ENCODE measurements around the gene DEFB124.

- TF ChIP-seq EZH2 (IDR thresholded peaks at IDR 0.05; ENCODE audit: insufficient read depth, poor library complexity, severe bottlenecking) (no peak), EZH2phosphoT487 (IDR thresholded peaks at IDR 0.05; ENCODE audit: insufficient read depth, low read depth) (no peak)
Observed at GRCh38 chr20:31517373-31517772, 42.4 kb upstream of the DEFB124 start.
